SK-N-SH (cell line): ENCODE results near the gene NARS2.

Experiments used
- CTCF ChIP-seq: fragments of 200-600 bp; sonication (generic); IDR thresholded peaks from 2 replicates; pipeline ENCODE4 v1.6.1; 2017; ENCODE audit warnings: antibody characterized with exemption, mild to moderate bottlenecking, moderate library complexity
- JUND ChIP-seq: IDR thresholded peaks from 2 replicates; pipeline ENCODE4 v1.4.0; 2012
- POLR2AphosphoS5 ChIP-seq: IDR thresholded peaks from 2 replicates; pipeline ENCODE4 v1.6.1; 2012; ENCODE audit warnings: low read depth, low read length
- REST ChIP-seq: IDR thresholded peaks from 2 replicates; pipeline ENCODE4 v1.6.1; 2012; ENCODE audit warnings: mild to moderate bottlenecking, low read depth, low read length, moderate library complexity
- RFX5 ChIP-seq: IDR thresholded peaks from 2 replicates; pipeline ENCODE4 v1.6.1; 2012; ENCODE audit warnings: mild to moderate bottlenecking, improper control_type of control experiment, low read length
- SMC3 ChIP-seq: IDR thresholded peaks from 2 replicates; pipeline ENCODE4 v1.6.1; 2012; ENCODE audit warnings: low read depth, low read length, improper control_type of control experiment
- USF2 ChIP-seq: fragments of 150-350 bp; IDR thresholded peaks from 2 replicates; pipeline ENCODE4 v1.6.1; 2017; ENCODE audit warnings: antibody characterized with exemption, low read length, low read depth, borderline replicate concordance
- YY1 ChIP-seq: IDR thresholded peaks from 2 replicates; pipeline ENCODE4 v1.4.0; 2012; ENCODE audit warnings: low read depth, mild to moderate bottlenecking

GRCh38 chr11:78417175-78417887 lies 157.3 kb downstream of the NARS2 start, which contains the start of gene GAB2:
- TF ChIP-seq CTCF (no peak), JUND (no peak), REST (no peak), POLR2AphosphoS5 (no peak), USF2 (no peak), SMC3 (no peak), YY1 (no peak), RFX5 (no peak)
